AG09319 (cell line): Measurements from ENCODE around the gene CSRP1.

Source experiments
- DNase-seq: peaks from one replicate; pipeline ENCODE4 v3.0.0-alpha.2; 2010; ENCODE audit warnings: low read depth; ENCODE audit errors: extremely low read depth
- CTCF ChIP-seq: IDR thresholded peaks from 2 replicates; pipeline ENCODE4 v1.5.1; 2011; ENCODE audit warnings: low read depth, mild to moderate bottlenecking, inconsistent platforms, low read length, moderate library complexity

Gene CSRP1

GRCh38 chr1:201536558-201536957 lies 29.6 kb upstream of the CSRP1 start:
- DNase-seq, result peak; percentile 56
- TF ChIP-seq CTCF, result no peak

GRCh38 chr1:201535919-201536245 lies 29.0 kb upstream of the CSRP1 start:
- no peak for TF ChIP-seq CTCF
- no peak for DNase-seq

GRCh38 chr1:201535046-201535918 lies 28.4 kb upstream of the CSRP1 start:
- no peak for DNase-seq
- TF ChIP-seq CTCF, result no peak

GRCh38 chr1:201533836-201534235 lies 26.9 kb upstream of the CSRP1 start:
- TF ChIP-seq CTCF, result no peak
- DNase-seq, result no peak

GRCh38 chr1:201531551-201532425 lies 24.9 kb upstream of the CSRP1 start:
- TF ChIP-seq CTCF, result no peak
- DNase-seq, result no peak

GRCh38 chr1:201530741-201531531 lies 24.0 kb upstream of the CSRP1 start:
- DNase-seq, result peak; percentile 77
- peak; percentile 92 for TF ChIP-seq CTCF
